CD14-positive monocyte (primary cell): ENCODE results near the gene FIP1L1. TPM values are rescaled to one million over a fixed set of nuclear protein-coding genes. Genes with fewer than 3 reads are reported as not detected.

Experiments
- DNase-seq, 3 donors: peaks; one replicate each; pipeline ENCODE4 v3.0.0-alpha.2; 2011 to 2022
- H2AFZ ChIP-seq: 2 replicates; pipeline ENCODE4 v1.6.0; 2012; ENCODE audit warnings: mild to moderate bottlenecking, low read depth, low read length, inconsistent platforms; ENCODE audit not compliant: insufficient read depth, poor library complexity, severe bottlenecking
- H3K27ac ChIP-seq, 2 donors: 1 replicate in 1 of 2; 2 replicates in 1 of 2; pipeline ENCODE4 v1.5.1; 2012 to 2013; ENCODE audit warnings: low read length in 2 of 2, control low read depth in 1 of 2, inconsistent platforms in 1 of 2, low read depth in 1 of 2, mild to moderate bottlenecking in 1 of 2
- H3K27me3 ChIP-seq, 2 donors: one replicate each; pipeline versions ENCODE4 v1.6.0 to v1.6.1; 2011 to 2013; ENCODE audit warnings: low read length in 2 of 2; ENCODE audit not compliant: control insufficient read depth in 2 of 2, insufficient read depth in 2 of 2
- H3K36me3 ChIP-seq, 2 donors: replicated peaks in 1 of 2; 1 replicate in 1 of 2; 2 replicates in 1 of 2; pipeline versions ENCODE4 v1.5.1 to v1.6.1; 2012 to 2013; ENCODE audit warnings: low read length in 2 of 2, control low read depth in 1 of 2, inconsistent platforms in 1 of 2, mild to moderate bottlenecking in 1 of 2; ENCODE audit not compliant: insufficient read depth in 2 of 2, control insufficient read depth in 1 of 2
- H3K4me1 ChIP-seq, 2 donors: 1 replicate in 1 of 2; 2 replicates in 1 of 2; pipeline versions ENCODE4 v1.5.1 to v1.6.1; 2012 to 2013; ENCODE audit warnings: low read length in 2 of 2, control low read depth in 1 of 2, inconsistent platforms in 1 of 2, mild to moderate bottlenecking in 1 of 2, moderate library complexity in 1 of 2; ENCODE audit not compliant: insufficient read depth in 2 of 2, control insufficient read depth in 1 of 2
- H3K4me2 ChIP-seq: replicated peaks from 2 replicates; pipeline ENCODE3; 2012; ENCODE audit warnings: low read length, moderate library complexity, mild to moderate bottlenecking; ENCODE audit not compliant: poor library complexity, severe bottlenecking; ENCODE audit errors: extremely low read depth
- H3K4me3 ChIP-seq, 3 experiments: fragments of 200-600 bp in 1 of 3; sonication (generic) in 1 of 3; replicated peaks in 1 of 3; 1 replicate in 2 of 3; 2 replicates in 1 of 3; pipeline ENCODE4 v1.5.1; 2011 to 2013; ENCODE audit warnings: low read length in 3 of 3, mild to moderate bottlenecking in 3 of 3, control low read depth in 2 of 3, low read depth in 2 of 3, inconsistent platforms in 1 of 3, moderate library complexity in 1 of 3
- H3K79me2 ChIP-seq: 2 replicates; pipeline ENCODE4 v1.6.0; 2012; ENCODE audit warnings: mild to moderate bottlenecking, control low read depth, inconsistent platforms, low read length, moderate library complexity; ENCODE audit not compliant: insufficient read depth
- H3K9ac ChIP-seq: 2 replicates; pipeline ENCODE4 v1.6.0; 2017; ENCODE audit warnings: low read length, mild to moderate bottlenecking; ENCODE audit not compliant: insufficient read depth, poor library complexity, severe bottlenecking
- H3K9me3 ChIP-seq, 2 donors: replicated peaks in 1 of 2; 1 replicate in 1 of 2; 2 replicates in 1 of 2; pipeline versions ENCODE4 v1.5.1 to v1.6.1; 2012 to 2013; ENCODE audit warnings: low read length in 2 of 2, control low read depth in 1 of 2; ENCODE audit not compliant: control insufficient read depth in 1 of 2, insufficient read depth in 1 of 2
- H4K20me1 ChIP-seq: 2 replicates; pipeline ENCODE4 v1.6.0; 2012; ENCODE audit warnings: mild to moderate bottlenecking, low read length, control low read depth, moderate library complexity; ENCODE audit not compliant: insufficient read depth
- H3K27ac Mint-ChIP-seq, 7 donors: one replicate each; pipeline ENCODE4 v1.8.0; 2020; ENCODE audit warnings: mild to moderate bottlenecking in 7 of 7, mixed read lengths in 7 of 7, moderate library complexity in 6 of 7, inconsistent platforms in 2 of 7
- H3K27me3 Mint-ChIP-seq, 3 donors: one replicate each; pipeline ENCODE4 v1.8.0; 2021 to 2022; ENCODE audit warnings: low read depth in 3 of 3, mild to moderate bottlenecking in 3 of 3, mixed read lengths in 3 of 3, moderate library complexity in 3 of 3, inconsistent platforms in 1 of 3
- H3K36me3 Mint-ChIP-seq, 2 donors: one replicate each; pipeline ENCODE4 v1.8.0; 2020; ENCODE audit warnings: mixed read lengths in 2 of 2, inconsistent platforms in 1 of 2, mild to moderate bottlenecking in 1 of 2
- H3K4me1 Mint-ChIP-seq: one replicate; pipeline ENCODE4 v1.8.0; 2020; ENCODE audit warnings: mild to moderate bottlenecking, mixed read lengths
- H3K4me3 Mint-ChIP-seq, 2 donors: one replicate each; pipeline ENCODE4 v1.8.0; 2020; ENCODE audit warnings: mild to moderate bottlenecking in 2 of 2, mixed read lengths in 2 of 2, moderate library complexity in 1 of 2
- H3K9me3 Mint-ChIP-seq, 7 donors: one replicate each; pipeline ENCODE4 v1.8.0; 2020 to 2022; ENCODE audit warnings: mixed read lengths in 7 of 7, mild to moderate bottlenecking in 6 of 7, moderate library complexity in 6 of 7, inconsistent platforms in 2 of 7
- WGBS: methylation state at CpG from one replicate; pipeline ENCODE4 v1.1.5; 2013; ENCODE audit warnings: missing lambda C conversion rate; ENCODE audit not compliant: insufficient coverage; 5-methylcytosine and 5-hydroxymethylcytosine counted together
- intact Hi-C, 2 donors: fragments of 100-400 bp; cut with micrococcal nuclease; formaldehyde crosslinking; loops; one replicate each; pipeline versions ENCODE4 v1.15.0 to v1.15.1; 2023
- polyA plus RNA-seq, 3 donors: library from polyadenylated mRNA; depleted of rRNA in 1 of 3; unstranded in 2 of 3; stranded (reverse) in 1 of 3; fragments of 300-500 nt in 2 of 3; fragments of >200 nt in 1 of 3; fragmentation: Illumina TruSeq in 2 of 3; gene quantifications; 1 replicate in 2 of 3; 2 replicates in 1 of 3; pipeline ENCODE4 v1.2.3, GENCODE V29; 2012 to 2021
- TF ChIP-seq, protein P1 (sequence below): fragments of 200-600 bp; IDR thresholded peaks from one replicate; pipeline ENCODE4 v1.8.0; 2022; ENCODE audit warnings: antibody characterized with exemption, mild to moderate bottlenecking

The FIP1L1 gene
- polyA plus RNA-seq, 3 donors: 14.5 to 36.9 (median 25.4) TPM

DNA sequence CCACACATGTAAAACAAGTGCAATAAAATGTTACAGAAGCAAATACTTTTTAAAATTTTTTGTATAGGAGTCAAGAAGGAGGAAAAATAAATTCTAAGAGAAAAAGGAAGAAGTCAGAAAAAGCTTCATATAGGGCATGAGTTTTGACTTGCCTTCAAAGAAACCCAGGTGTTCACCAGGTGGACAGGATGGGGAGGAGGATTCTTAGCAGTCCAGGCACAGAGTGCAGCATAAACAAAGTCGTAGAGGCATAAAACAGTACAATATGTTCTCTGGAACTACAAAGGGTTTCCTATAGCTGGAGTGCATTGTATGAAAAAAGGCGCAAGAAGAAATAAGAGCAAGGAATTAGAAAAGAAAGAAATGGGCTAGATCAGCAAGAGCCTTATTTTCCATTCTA is 9.7 kb upstream of the FIP1L1 start:
- TF ChIP-seq, protein P1, sequence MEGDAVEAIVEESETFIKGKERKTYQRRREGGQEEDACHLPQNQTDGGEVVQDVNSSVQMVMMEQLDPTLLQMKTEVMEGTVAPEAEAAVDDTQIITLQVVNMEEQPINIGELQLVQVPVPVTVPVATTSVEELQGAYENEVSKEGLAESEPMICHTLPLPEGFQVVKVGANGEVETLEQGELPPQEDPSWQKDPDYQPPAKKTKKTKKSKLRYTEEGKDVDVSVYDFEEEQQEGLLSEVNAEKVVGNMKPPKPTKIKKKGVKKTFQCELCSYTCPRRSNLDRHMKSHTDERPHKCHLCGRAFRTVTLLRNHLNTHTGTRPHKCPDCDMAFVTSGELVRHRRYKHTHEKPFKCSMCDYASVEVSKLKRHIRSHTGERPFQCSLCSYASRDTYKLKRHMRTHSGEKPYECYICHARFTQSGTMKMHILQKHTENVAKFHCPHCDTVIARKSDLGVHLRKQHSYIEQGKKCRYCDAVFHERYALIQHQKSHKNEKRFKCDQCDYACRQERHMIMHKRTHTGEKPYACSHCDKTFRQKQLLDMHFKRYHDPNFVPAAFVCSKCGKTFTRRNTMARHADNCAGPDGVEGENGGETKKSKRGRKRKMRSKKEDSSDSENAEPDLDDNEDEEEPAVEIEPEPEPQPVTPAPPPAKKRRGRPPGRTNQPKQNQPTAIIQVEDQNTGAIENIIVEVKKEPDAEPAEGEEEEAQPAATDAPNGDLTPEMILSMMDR: no peak
- WGBS: 100% methylated on average over 2 of the region's 2 CpGs
- Histone ChIP-seq H3K9me3 (no peaks in the 10 kb centered on the region), H3K4me2 (no peak overlapping the region), H3K27me3 (no peaks in the 10 kb centered on the region), H3K4me3 (no peak overlapping the region), H4K20me1 (no peaks in the 10 kb centered on the region), H3K79me2 (peaks cover 27% of the 10 kb centered on the region), H3K9ac (no peak overlapping the region), H3K4me1 (peaks cover 18 to 23% of the 10 kb centered on the region in 2 donors), H3K27ac (no peak overlapping the region), H3K36me3 (no peaks in the 10 kb centered on the region), H2AFZ (peak overlapping the region; percentile 67)
- Mint-ChIP-seq H3K9me3 (peaks cover 0 to 7% (median 0%) of the 10 kb centered on the region in 7 donors), H3K4me1 (peaks cover 30% of the 10 kb centered on the region), H3K27ac (no peak overlapping the region), H3K36me3 (peaks cover 1 to 3% of the 10 kb centered on the region in 2 donors), H3K27me3 (peaks cover 6 to 10% (median 6%) of the 10 kb centered on the region in 3 donors), H3K4me3 (no peak overlapping the region)
- intact Hi-C loops: loop anchor here in 1 of 2 donors (1.0 to 5.0 kb wide), 2 partner anchors 10 to 1525 kb away; partner anchors contain the start of genes DCUN1D4 and FIP1L1
- no peak for DNase-seq

DNA sequence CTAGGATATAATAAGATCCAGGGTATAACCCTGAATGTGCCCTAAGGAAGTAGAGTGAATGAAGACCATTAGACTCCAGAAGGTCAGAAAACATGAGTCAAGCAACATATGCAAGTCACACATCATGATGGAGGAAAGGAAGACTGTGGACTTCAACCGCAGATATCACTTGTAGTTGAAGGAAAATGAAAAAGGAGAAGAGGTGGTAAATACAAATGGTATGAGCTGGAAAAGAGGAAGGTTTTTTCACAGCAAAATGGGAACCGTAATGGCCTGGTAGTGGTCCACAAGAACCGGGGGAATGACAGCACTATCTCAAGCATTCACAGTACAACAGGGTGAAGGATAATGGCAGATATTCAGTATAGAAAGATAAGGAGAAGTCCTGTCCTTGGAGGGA is 6.4 kb upstream of the FIP1L1 start:
- no peak overlapping the region for H2AFZ ChIP-seq
- intact Hi-C loops: loop anchor here (5.0 to 10.0 kb wide), 2 partner anchors 659 to 694 kb away; partner anchors contain the start of gene CHIC2 (in 1 of the 2)
- Mint-ChIP-seq H3K4me3 (no peak overlapping the region), H3K9me3 (peaks cover 0 to 7% (median 0%) of the 10 kb centered on the region in 7 donors), H3K27me3 (peaks cover 6 to 9% (median 7%) of the 10 kb centered on the region in 3 donors), H3K4me1 (peaks cover 11% of the 10 kb centered on the region), H3K27ac (peak overlapping the region in 1 of 7 donors; percentile 3), H3K36me3 (no peaks in the 10 kb centered on the region)
- H3K36me3 ChIP-seq: no peaks in the 10 kb centered on the region
- H3K4me3 ChIP-seq: no peak overlapping the region
- TF ChIP-seq, protein P1: no peak
- WGBS: 50% methylated on average over 1 of the region's 3 CpGs
- DNase-seq: peak in 2 of 3 donors; percentile 4 to 17
- H3K79me2 ChIP-seq: no peaks in the 10 kb centered on the region
- H4K20me1 ChIP-seq: no peaks in the 10 kb centered on the region
- no peaks in the 10 kb centered on the region for H3K27me3 ChIP-seq
- no peak overlapping the region for H3K27ac ChIP-seq
- H3K9ac ChIP-seq: no peak overlapping the region
- H3K4me1 ChIP-seq: peaks cover 5 to 8% of the 10 kb centered on the region in 2 donors
- no peaks in the 10 kb centered on the region for H3K9me3 ChIP-seq
- no peak overlapping the region for H3K4me2 ChIP-seq
